Activated T-helper 2 cell treated with anti-CD3 and anti-CD28 coated beads, Interferon-gamma antibody, Interleukin-2, Interleukin-4, amounts not matched to agents 10 μg/mL and 5 μg/mL and 100 μg/mL, durations not matched to agents 14 hours and 24 hours and 36 hours (primary cell): ENCODE measurements around the gene CRISPLD2. TPM values are rescaled to one million over a fixed set of nuclear protein-coding genes. Genes with fewer than 3 reads are reported as not detected.

Source experiments
- DNase-seq: peaks from one replicate; pipeline ENCODE4 v3.0.0; 2021; ENCODE audit warnings: low spot score
- H3K27ac Mint-ChIP-seq: one replicate; pipeline ENCODE4 v1.8.0; 2021; ENCODE audit warnings: mixed read lengths
- H3K27me3 Mint-ChIP-seq: one replicate; pipeline ENCODE4 v1.8.0; 2021; ENCODE audit warnings: low read depth, mixed read lengths
- H3K36me3 Mint-ChIP-seq: one replicate; pipeline ENCODE4 v1.8.0; 2021; ENCODE audit warnings: low read depth, mixed read lengths
- H3K4me1 Mint-ChIP-seq: one replicate; pipeline ENCODE4 v1.8.0; 2021; ENCODE audit warnings: low read depth, mixed read lengths
- H3K4me3 Mint-ChIP-seq: one replicate; pipeline ENCODE4 v1.8.0; 2021; ENCODE audit warnings: low read depth, mild to moderate bottlenecking, moderate library complexity, mixed read lengths
- H3K9me3 Mint-ChIP-seq: one replicate; pipeline ENCODE4 v1.8.0; 2021; ENCODE audit warnings: mixed read lengths
- intact Hi-C: fragments of 100-400 bp; cut with micrococcal nuclease; formaldehyde crosslinking; loops from one replicate; pipeline ENCODE4 v1.15.1; 2023
- total RNA-seq: library from RNA; stranded (reverse); gene quantifications from 2 replicates; pipeline ENCODE4 v1.2.3, GENCODE V29; 2022

Gene CRISPLD2
- total RNA-seq, 1 donor from 2014 or later, result 0.23 TPM

DNA sequence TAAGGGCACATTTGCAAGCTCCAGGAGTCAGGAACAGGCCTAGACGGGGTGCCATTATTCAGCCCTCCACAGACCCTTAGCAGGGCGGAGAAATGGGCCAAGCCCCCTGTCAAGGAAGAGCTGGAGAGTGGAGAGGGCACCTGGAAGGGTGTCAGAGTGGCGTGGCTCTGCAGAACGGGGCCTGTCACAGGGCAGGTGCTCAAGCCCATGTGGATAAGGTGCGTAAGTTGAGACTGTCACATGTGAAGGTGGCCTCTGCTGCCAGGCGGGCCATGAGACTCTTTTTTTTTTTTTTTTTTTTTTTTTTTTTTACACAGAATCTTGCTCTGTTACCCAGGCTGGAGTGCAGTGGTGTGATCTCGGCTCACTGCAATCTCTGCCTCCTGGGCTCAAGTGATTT is 12.0 kb upstream of the CRISPLD2 start:
- intact Hi-C loops, result no loop called here
- DNase-seq, result no peak
- Mint-ChIP-seq H3K27me3 (peaks cover under 1% of the 10 kb centered on the region), H3K4me1 (peaks cover 21% of the 10 kb centered on the region), H3K9me3 (no peaks in the 10 kb centered on the region), H3K27ac (no peak overlapping the region), H3K36me3 (no peaks in the 10 kb centered on the region), H3K4me3 (no peak overlapping the region)

DNA sequence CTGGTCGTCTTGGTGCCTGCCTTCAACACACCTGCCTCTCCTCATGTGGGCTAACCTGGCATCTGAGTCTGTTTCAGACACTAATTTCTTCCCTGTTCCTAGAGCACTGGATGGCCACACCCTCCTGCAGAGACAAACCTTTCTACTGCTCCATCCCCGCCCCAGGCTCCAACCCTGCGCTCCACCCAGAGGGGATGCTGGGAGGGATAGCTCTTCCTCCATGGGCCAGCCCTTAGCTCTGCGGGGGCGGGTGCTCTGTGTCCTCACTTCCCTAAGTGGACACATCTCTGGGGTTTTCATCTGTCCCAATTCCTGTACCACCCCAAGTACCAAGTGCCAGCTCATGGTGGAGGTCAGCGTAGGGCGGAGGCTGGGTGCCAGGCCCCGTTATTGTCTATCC is 11.0 kb upstream of the CRISPLD2 start:
- H3K36me3 Mint-ChIP-seq, result no peaks in the 10 kb centered on the region
- H3K9me3 Mint-ChIP-seq, result no peaks in the 10 kb centered on the region
- H3K4me1 Mint-ChIP-seq, result peaks cover 23% of the 10 kb centered on the region
- intact Hi-C loops, result no loop called here
- peaks cover 3% of the 10 kb centered on the region for H3K27me3 Mint-ChIP-seq
- H3K27ac Mint-ChIP-seq, result no peak overlapping the region
- H3K4me3 Mint-ChIP-seq, result no peak overlapping the region
- DNase-seq, result no peak

DNA sequence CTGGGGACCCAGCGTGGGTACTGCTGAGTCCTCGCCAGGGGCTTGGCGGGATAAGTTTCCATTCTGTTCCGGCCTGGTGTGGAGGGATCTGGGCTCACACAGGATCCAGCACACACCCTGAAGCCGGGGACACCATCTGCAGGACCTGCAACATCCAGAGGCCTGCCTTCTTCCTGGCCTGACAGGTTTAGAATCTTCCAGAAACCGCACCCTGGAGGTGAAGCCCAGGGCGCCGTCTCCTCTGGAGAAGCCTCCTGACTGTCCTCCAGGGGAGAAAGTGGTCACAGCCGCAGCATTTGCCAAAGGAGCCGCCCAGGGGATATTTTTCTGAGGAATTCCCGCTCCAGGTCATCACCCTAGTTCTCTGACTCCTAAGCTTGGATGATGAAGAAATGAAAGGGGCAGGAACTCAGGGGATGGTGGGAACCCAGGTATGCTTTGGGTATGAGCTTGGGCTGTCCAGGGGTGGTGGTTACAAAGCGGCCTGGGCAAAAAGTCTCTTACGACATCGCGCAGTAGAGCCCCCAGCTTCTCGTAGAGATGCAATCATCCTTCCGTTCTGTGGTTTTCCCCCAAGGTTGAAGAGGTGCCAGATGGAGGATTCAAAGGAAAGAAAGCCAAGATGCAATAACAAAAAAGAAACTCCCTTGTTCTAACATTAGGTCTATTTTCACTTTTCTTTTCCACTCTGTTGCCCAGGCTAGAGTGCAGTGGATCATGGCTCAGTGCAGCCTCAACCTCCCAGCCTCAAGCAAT is 9.1 kb upstream of the CRISPLD2 start:
- Mint-ChIP-seq H3K27ac (peak overlapping the region; percentile 28), H3K4me1 (peaks cover 20% of the 10 kb centered on the region), H3K4me3 (peak overlapping the region; percentile 17), H3K9me3 (no peaks in the 10 kb centered on the region), H3K36me3 (no peaks in the 10 kb centered on the region), H3K27me3 (peaks cover 9% of the 10 kb centered on the region)
- DNase-seq, result peak; percentile 31
- intact Hi-C loops, result no loop called here

DNA sequence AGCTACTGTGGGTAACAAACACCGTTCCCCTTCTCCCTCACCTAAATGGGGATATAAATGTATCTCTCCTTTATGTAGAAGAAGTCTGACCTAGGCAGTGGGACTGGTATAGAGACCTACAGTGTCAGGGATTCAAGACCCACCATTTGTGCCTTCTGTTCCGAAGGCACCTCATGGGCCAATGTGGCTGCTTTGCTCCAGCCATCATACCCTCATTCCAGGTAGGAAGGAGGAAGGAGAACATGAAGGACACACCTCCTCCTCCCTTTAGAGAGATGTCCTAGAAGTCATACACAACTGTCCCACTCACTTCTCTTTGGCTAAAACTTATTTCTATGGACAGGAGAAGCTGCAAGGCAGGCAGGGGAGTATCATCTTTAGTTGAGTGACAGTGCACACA is 8.3 kb upstream of the CRISPLD2 start:
- H3K27ac Mint-ChIP-seq, result no peak overlapping the region
- no peak overlapping the region for H3K4me3 Mint-ChIP-seq
- no peaks in the 10 kb centered on the region for H3K9me3 Mint-ChIP-seq
- intact Hi-C loops, result no loop called here
- peaks cover 16% of the 10 kb centered on the region for H3K4me1 Mint-ChIP-seq
- H3K27me3 Mint-ChIP-seq, result peaks cover 9% of the 10 kb centered on the region
- no peak for DNase-seq
- H3K36me3 Mint-ChIP-seq, result no peaks in the 10 kb centered on the region

DNA sequence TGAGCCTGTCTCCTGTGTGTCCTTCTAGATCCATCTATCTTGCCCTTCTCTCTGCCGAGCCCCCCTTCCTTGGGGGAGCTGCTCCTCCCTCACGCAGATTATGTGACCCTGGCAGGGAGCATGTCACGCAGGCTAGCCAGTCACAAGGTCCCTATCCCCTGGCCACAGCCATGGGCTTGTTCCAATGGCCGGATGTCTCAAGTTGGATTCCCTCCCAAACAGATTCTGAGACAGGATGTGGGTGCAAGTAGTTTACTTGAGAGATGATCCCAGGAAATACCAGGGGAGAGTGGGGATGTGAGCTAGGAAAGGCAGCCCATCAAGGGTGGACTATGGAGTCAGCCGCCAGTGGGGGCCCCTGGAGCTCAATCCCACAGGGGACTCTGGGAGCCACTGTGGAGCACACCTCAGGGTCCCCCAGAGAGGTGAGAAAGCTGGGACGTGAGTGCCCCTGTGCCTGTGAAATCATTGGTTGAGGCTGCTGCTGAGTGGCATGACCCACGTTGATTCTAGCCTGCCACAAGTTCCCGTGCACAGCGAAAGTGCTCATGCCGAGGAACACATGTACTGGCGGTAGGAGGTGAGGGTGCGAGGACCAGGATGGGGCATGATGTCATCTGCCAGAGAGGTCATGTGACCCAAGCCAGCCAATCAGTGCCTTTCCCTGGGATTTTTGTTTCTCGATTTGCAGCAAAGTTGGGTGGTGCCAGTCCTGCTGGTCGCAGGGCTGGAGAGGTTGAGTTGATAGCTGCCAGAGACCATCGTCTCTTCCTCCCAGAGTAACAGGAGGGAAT is 6.4 kb upstream of the CRISPLD2 start:
- intact Hi-C loops, result no loop called here
- H3K27ac Mint-ChIP-seq, result no peak overlapping the region

DNA sequence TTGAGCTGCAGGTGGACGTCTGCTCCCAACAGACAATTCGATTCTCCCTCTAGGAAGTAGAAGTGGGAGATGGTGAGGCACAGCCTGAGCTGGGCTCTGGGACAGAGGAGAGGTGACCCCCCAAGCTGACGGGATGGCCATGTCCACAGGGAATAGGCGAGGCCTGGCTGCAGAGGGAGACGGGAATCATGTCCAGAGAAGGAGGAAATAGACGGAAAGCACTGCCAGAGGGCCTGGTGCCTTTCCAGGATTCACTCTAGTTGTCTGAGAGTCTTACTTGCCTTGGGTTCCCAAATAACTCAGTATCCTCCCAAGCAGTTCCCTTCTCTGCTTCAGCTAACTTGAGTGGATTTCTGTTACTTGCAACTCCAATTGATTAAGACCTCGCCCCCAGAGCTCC is 4.3 kb upstream of the CRISPLD2 start:
- peaks cover 19% of the 10 kb centered on the region for H3K4me1 Mint-ChIP-seq
- no peaks in the 10 kb centered on the region for H3K9me3 Mint-ChIP-seq
- peaks cover 27% of the 10 kb centered on the region for H3K27me3 Mint-ChIP-seq
- no peaks in the 10 kb centered on the region for H3K36me3 Mint-ChIP-seq
- no peak overlapping the region for H3K27ac Mint-ChIP-seq
- intact Hi-C loops, result no loop called here
- DNase-seq, result no peak
- no peak overlapping the region for H3K4me3 Mint-ChIP-seq

More for the DNA sequence above, 6.4 kb upstream of the CRISPLD2 start:
- H3K9me3 Mint-ChIP-seq, result no peaks in the 10 kb centered on the region
- no peak overlapping the region for H3K4me3 Mint-ChIP-seq
- peaks cover 9% of the 10 kb centered on the region for H3K27me3 Mint-ChIP-seq
- H3K4me1 Mint-ChIP-seq, result peaks cover 16% of the 10 kb centered on the region
- no peak for DNase-seq
- H3K36me3 Mint-ChIP-seq, result no peaks in the 10 kb centered on the region

DNA sequence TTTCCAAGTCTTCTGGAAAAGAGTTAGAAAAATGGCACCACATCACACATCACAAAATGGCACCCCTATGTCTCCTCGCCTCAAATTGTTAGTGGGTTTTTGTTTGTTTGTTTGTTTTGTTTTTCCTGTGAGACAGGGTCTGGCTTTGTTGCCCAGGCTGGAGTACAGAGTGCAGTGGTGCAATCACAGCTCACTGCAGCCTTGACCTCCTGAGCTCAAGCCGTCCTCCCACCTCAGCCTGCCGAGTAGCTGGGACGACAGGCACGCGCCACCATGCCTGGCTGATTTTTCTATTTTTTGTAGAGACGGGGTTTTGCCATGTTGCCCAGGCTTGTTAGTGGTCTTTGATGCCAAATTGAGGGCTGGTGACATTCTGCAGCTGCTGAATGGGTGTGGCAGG is 3.8 kb upstream of the CRISPLD2 start:
- Mint-ChIP-seq H3K4me3 (no peak overlapping the region), H3K9me3 (no peaks in the 10 kb centered on the region), H3K4me1 (peaks cover 14% of the 10 kb centered on the region), H3K36me3 (no peaks in the 10 kb centered on the region), H3K27me3 (peaks cover 29% of the 10 kb centered on the region), H3K27ac (no peak overlapping the region)
- intact Hi-C loops, result no loop called here
- no peak for DNase-seq

DNA sequence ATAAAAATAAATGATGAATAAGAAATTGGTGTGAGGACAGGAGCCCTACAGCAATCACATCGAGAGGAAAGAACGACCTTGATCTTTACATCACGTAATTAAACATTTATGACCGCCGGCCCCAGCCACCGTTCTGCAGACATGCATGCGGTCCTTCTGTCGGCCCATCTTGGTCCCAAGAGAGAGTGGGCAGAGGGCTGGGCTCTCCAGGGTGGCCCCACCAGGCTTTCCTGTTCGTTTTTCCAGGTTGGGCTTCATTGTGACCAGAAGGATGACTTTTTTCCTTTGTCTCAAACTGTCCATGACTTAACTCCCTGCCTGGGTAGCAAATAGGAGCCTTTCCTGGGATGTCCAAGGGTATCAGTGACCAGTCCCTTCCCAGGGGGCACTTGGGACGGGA is 3.3 kb upstream of the CRISPLD2 start:
- DNase-seq, result no peak
- H3K9me3 Mint-ChIP-seq, result no peaks in the 10 kb centered on the region
- H3K4me1 Mint-ChIP-seq, result peaks cover 11% of the 10 kb centered on the region
- H3K36me3 Mint-ChIP-seq, result no peaks in the 10 kb centered on the region
- peaks cover 33% of the 10 kb centered on the region for H3K27me3 Mint-ChIP-seq
- H3K4me3 Mint-ChIP-seq, result no peak overlapping the region
- intact Hi-C loops, result no loop called here
- H3K27ac Mint-ChIP-seq, result no peak overlapping the region

DNA sequence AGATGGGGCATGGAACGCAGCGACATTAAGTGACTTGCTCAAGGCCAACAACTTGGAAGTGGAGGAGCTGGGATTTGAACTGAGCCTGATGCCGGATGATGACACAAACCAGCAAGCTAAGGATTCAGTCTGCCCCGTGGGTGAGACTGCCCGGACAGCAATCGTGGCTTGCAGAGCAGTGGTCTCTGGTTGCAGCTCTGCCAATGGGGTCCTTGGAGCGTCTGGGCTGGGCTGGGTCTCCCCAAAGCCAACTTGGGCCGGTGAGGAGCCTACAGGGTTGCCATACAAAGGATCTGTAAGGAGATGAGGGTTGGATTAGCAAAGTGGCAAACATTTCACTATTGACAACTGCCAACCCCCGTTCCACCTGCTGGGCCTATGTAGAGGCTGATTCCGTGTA is 2.6 kb upstream of the CRISPLD2 start:
- Mint-ChIP-seq H3K36me3 (no peaks in the 10 kb centered on the region), H3K27me3 (peaks cover 34% of the 10 kb centered on the region)

DNA sequence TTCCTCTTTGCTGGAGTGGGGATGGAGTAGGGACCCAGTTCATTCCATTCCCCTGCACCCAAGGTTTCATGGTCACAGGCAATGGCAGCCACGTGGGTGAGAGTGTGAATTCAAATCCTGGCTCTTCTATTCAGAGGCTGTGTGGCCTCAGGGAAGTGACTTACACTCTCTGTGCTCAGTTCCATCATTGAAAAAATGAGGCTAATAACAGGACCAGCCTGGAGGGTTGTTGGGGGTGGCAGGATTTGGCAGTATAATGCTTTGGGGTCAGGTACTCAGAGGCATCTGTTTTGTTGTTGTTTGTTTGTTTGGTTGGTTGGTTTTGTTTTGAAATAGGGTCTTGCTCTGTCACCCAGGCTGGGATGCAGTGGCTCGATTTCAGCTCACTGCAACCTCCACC is 2.2 kb upstream of the CRISPLD2 start:
- Mint-ChIP-seq H3K9me3 (no peaks in the 10 kb centered on the region), H3K4me3 (no peak overlapping the region), H3K4me1 (peaks cover 8% of the 10 kb centered on the region), H3K27me3 (peaks cover 37% of the 10 kb centered on the region), H3K27ac (no peak overlapping the region), H3K36me3 (no peaks in the 10 kb centered on the region)
- intact Hi-C loops, result no loop called here
- DNase-seq, result no peak

More for the DNA sequence above, 2.6 kb upstream of the CRISPLD2 start:
- DNase-seq, result no peak
- Mint-ChIP-seq H3K4me1 (peaks cover 8% of the 10 kb centered on the region), H3K9me3 (no peaks in the 10 kb centered on the region), H3K4me3 (no peak overlapping the region), H3K27ac (no peak overlapping the region)
- intact Hi-C loops, result no loop called here

DNA sequence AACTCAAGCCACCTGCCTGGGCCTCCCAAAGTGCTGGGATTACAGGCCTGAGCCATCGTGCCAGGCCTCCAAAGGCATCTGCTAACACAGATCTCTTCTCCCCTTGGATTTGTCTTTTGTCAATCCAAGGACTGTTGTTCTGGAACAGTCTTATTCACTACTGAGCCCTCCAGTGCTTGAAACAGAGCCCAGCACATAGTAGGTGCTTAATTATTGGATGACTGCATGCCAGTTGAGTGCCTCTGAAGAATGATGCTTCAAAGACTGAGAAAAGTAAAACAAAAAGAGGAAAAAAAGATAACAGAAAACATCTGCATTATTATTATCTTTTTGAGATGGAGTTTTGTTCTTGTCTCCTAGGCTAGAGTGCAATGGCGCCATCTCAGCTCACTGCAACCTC is 1.7 kb upstream of the CRISPLD2 start:
- Mint-ChIP-seq H3K4me1 (peaks cover 6% of the 10 kb centered on the region), H3K27ac (no peak overlapping the region), H3K36me3 (no peaks in the 10 kb centered on the region), H3K9me3 (no peaks in the 10 kb centered on the region), H3K27me3 (peaks cover 39% of the 10 kb centered on the region), H3K4me3 (no peak overlapping the region)
- intact Hi-C loops, result no loop called here
- DNase-seq, result no peak

DNA sequence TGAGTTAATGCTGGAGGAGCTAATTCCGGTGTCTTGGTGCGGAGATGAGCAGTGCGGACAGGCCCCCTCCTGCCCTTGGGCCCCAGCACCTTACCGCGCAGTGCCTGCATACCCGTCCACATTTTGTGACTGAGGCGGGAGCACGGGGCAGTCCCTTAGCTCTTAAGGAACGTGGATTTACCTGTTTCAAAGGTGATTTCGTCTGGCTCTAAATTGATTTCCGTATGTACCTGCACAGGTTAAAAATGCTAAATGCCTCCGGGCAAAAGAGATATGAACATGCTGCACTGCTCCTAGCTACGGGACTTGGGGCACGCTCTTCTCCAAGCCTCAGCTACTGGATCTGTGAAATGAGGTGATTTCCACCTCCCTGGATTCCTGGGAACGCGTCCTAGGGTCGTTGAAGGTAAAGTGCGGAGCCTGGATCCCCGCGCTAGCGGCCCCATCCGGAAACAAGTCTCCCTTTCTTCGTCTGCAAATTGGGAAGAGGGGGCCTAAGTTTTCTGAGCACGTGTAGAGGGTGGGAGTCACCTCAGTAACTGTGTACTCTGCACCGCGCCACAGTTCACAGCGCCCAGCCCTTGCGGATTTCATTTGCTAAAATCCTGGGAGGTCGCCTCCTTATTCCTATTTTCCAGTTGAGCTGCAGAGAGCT is 669 bp upstream of the CRISPLD2 start:
- H3K4me3 Mint-ChIP-seq, result no peak overlapping the region
- peaks cover 6% of the 10 kb centered on the region for H3K4me1 Mint-ChIP-seq
- H3K27ac Mint-ChIP-seq, result no peak overlapping the region
- H3K27me3 Mint-ChIP-seq, result peaks cover 39% of the 10 kb centered on the region
- DNase-seq, result no peak
- H3K9me3 Mint-ChIP-seq, result no peaks in the 10 kb centered on the region
- H3K36me3 Mint-ChIP-seq, result no peaks in the 10 kb centered on the region
- intact Hi-C loops, result no loop called here

DNA sequence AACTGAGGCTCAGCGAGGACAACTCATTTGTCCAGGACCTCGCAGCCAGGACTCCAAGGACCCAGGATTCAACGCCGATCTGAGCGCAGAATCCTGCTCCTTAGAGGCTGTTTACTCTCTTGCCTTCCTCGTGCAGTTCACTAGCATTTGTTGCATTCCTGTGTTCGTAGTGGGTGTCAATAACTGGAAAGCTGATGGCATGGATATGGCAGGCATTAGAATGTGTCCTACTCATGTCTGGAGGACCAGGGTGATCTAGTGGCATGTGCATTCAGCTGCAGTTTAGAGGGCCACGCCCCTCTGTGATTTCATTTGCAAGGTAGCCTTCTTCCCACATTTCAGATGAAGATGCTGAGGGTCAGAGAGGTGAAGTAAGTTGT is 510 bp downstream of the CRISPLD2 start:
- peak overlapping the region; percentile 68 for H3K4me3 Mint-ChIP-seq
- DNase-seq, result no peak
- intact Hi-C loops, result no loop called here
- H3K9me3 Mint-ChIP-seq, result no peaks in the 10 kb centered on the region
- no peaks in the 10 kb centered on the region for H3K36me3 Mint-ChIP-seq
- H3K4me1 Mint-ChIP-seq, result peaks cover 6% of the 10 kb centered on the region
- H3K27ac Mint-ChIP-seq, result no peak overlapping the region
- peaks cover 33% of the 10 kb centered on the region for H3K27me3 Mint-ChIP-seq
